Endothelial cell of umbilical vein (primary cell): ENCODE data around the gene TMEM127. TPM values are rescaled to one million over a fixed set of nuclear protein-coding genes. Genes with fewer than 3 reads are reported as not detected.

ENCODE experiments used
- BruUV-seq: library from RNA; stranded (reverse); fragments of 400-500 nt; replicated peaks from 2 replicates; lab custom pipeline; 2021; lab: Mats Ljungman, UMichigan
- CTCF ChIA-PET: fragments of 300-600, 350-600 bp; sonication (Branson Sonifier 250); formaldehyde crosslinking; loops from one replicate; lab custom pipeline; 2021; ENCODE audit warnings: antibody characterized with exemption, inconsistent platforms; lab: Charles Lee
- POLR2A ChIA-PET: fragments of 300-600, 350-600 bp; sonication (Branson Sonifier 250); formaldehyde crosslinking; loops from one replicate; lab custom pipeline; 2021; ENCODE audit warnings: antibody characterized with exemption, inconsistent platforms; lab: Charles Lee
- DNase-seq: peaks from one replicate; pipeline ENCODE4 v3.0.0-alpha.2; 2011; ENCODE audit warnings: low read depth, low spot score
- FAIRE-seq: peaks from 2 replicates; lab custom pipeline; 2011; peaks lifted over from hg19 to GRCh38; lab: Jason Lieb, UNC
- H2AFZ ChIP-seq: 2 replicates; pipeline ENCODE4 v1.6.0; 2012; ENCODE audit warnings: low read depth, low read length, control low read depth, inconsistent platforms
- H3K27ac ChIP-seq: 2 replicates; pipeline ENCODE4 v1.5.1; 2011; ENCODE audit warnings: low read depth, mild to moderate bottlenecking, control low read depth, low read length, moderate library complexity; ENCODE audit not compliant: insufficient read depth
- H3K27me3 ChIP-seq, 2 experiments: 2 replicates each; pipeline versions ENCODE4 v1.6.0 to v1.6.1; 2011; ENCODE audit warnings: low read length in 2 of 2, mixed read lengths in 1 of 2; ENCODE audit not compliant: control insufficient read depth in 2 of 2, insufficient read depth in 2 of 2
- H3K36me3 ChIP-seq, 2 experiments: 2 replicates in 1 of 2; 3 replicates in 1 of 2; pipeline ENCODE4 v1.5.1; 2011; ENCODE audit warnings: low read length in 2 of 2, mild to moderate bottlenecking in 1 of 2, moderate library complexity in 1 of 2; ENCODE audit not compliant: control insufficient read depth in 2 of 2, insufficient read depth in 2 of 2; ENCODE audit errors: extremely low read depth in 1 of 2
- H3K4me1 ChIP-seq: 3 replicates; pipeline ENCODE4 v1.5.1; 2011; ENCODE audit warnings: mild to moderate bottlenecking, low read length; ENCODE audit not compliant: control insufficient read depth, insufficient read depth; ENCODE audit errors: extremely low read depth
- H3K4me2 ChIP-seq: 2 replicates; pipeline ENCODE4 v1.6.1; 2011; ENCODE audit warnings: low read length, control low read depth, mixed read lengths; ENCODE audit not compliant: insufficient read depth
- H3K4me3 ChIP-seq, 3 experiments: fragments of 200-600 bp in 1 of 3; sonication (generic), shearing (Covaris generic) in 1 of 3; replicated peaks in 1 of 3; 2 replicates each; pipeline ENCODE4 v1.5.1; 2011 to 2016; ENCODE audit warnings: control low read depth in 3 of 3, low read length in 3 of 3, mild to moderate bottlenecking in 2 of 3, inconsistent platforms in 1 of 3, low read depth in 1 of 3, moderate library complexity in 1 of 3; ENCODE audit not compliant: insufficient read depth in 1 of 3
- H3K79me2 ChIP-seq: 2 replicates; pipeline ENCODE4 v1.6.0; 2012; ENCODE audit warnings: low read length, inconsistent platforms; ENCODE audit not compliant: control insufficient read depth, insufficient read depth
- H3K9ac ChIP-seq: replicated peaks from 2 replicates; pipeline ENCODE3; 2011; ENCODE audit warnings: low read length, control low read depth; ENCODE audit not compliant: insufficient read depth; ENCODE audit errors: extremely low read depth
- H3K9me1 ChIP-seq: replicated peaks from 3 replicates; pipeline ENCODE4 v1.6.0; 2011; ENCODE audit warnings: mild to moderate bottlenecking, low read length; ENCODE audit not compliant: control insufficient read depth, insufficient read depth; ENCODE audit errors: extremely low read depth
- H3K9me3 ChIP-seq: replicated peaks from 2 replicates; pipeline ENCODE4 v1.5.1; 2012; ENCODE audit warnings: low read length, inconsistent platforms; ENCODE audit not compliant: control insufficient read depth, insufficient read depth
- H4K20me1 ChIP-seq: replicated peaks from 2 replicates; pipeline ENCODE3; 2011; ENCODE audit warnings: mild to moderate bottlenecking, low read length; ENCODE audit not compliant: control insufficient read depth, insufficient read depth; ENCODE audit errors: extremely low read depth
- EZH2 ChIP-seq: IDR thresholded peaks from 2 replicates; pipeline ENCODE4 v1.6.1; 2012; ENCODE audit warnings: borderline replicate concordance, low read depth, mild to moderate bottlenecking, moderate library complexity, low read length, inconsistent platforms; ENCODE audit not compliant: severe bottlenecking
- FOS ChIP-seq: IDR thresholded peaks from 2 replicates; pipeline ENCODE4 v1.6.1; 2011; ENCODE audit warnings: mild to moderate bottlenecking, low read length, moderate library complexity, borderline replicate concordance; ENCODE audit not compliant: insufficient read depth
- GATA2 ChIP-seq: IDR thresholded peaks from 2 replicates; pipeline ENCODE4 v1.7.0; 2011; ENCODE audit warnings: low read depth, mild to moderate bottlenecking, moderate library complexity, mixed read lengths, low read length; ENCODE audit not compliant: insufficient read length, insufficient read depth
- JUN ChIP-seq: IDR thresholded peaks from 2 replicates; pipeline ENCODE4 v1.6.1; 2011; ENCODE audit warnings: borderline replicate concordance, low read depth; ENCODE audit not compliant: insufficient read length, insufficient read depth
- MAX ChIP-seq: IDR thresholded peaks from 2 replicates; pipeline ENCODE4 v1.6.1; 2011; ENCODE audit not compliant: insufficient read depth, insufficient read length
- MYC ChIP-seq: IDR thresholded peaks from one replicate; pipeline ENCODE4 v1.6.1; 2011; ENCODE audit warnings: mild to moderate bottlenecking, low read depth, low read length
- POLR2A ChIP-seq: IDR thresholded peaks from 2 replicates; pipeline ENCODE4 v1.6.1; 2012; ENCODE audit warnings: low read depth, mild to moderate bottlenecking, control low read depth, low read length
- POLR2AphosphoS5 ChIP-seq: IDR thresholded peaks from 2 replicates; pipeline ENCODE4 v1.6.1; 2012; ENCODE audit warnings: low read depth, mild to moderate bottlenecking, control low read depth, low read length, moderate library complexity; ENCODE audit not compliant: insufficient read depth
- dilution Hi-C: fragments of 300-500 bp; cut with MboI; formaldehyde crosslinking; loops from one replicate; pipeline ENCODE4 v1.15.0; 2019; ENCODE audit warnings: low sequenced_read_pairs; ENCODE audit not compliant: extremely low pct_ligation_motif_present
- intact Hi-C: fragments of 100-400 bp; cut with micrococcal nuclease; formaldehyde crosslinking; loops from one replicate; pipeline ENCODE4 v1.10.0; 2022
- polyA plus RNA-seq, 4 experiments: library from polyadenylated mRNA; depleted of rRNA in 3 of 4; stranded (reverse) in 3 of 4; unstranded in 1 of 4; fragments of >200 nt; gene quantifications; 2 replicates each; pipeline versions ENCODE4 v1.2.1 to v1.2.3, GENCODE V29; 2011 to 2012; ENCODE audit warnings: missing spikeins in 1 of 4
- total RNA-seq: library from RNA; stranded (reverse); gene quantifications from 2 replicates; pipeline ENCODE4 v1.2.3, GENCODE V29; 2021
- TF ChIP-seq, protein P1 (sequence below), 2 donors: IDR thresholded peaks; 1 replicate in 1 of 2; 2 replicates in 1 of 2; pipeline ENCODE4 v1.5.1; 2011; ENCODE audit warnings: low read length in 2 of 2, mild to moderate bottlenecking in 2 of 2, moderate library complexity in 2 of 2, control low read depth in 1 of 2, inconsistent platforms in 1 of 2, low read depth in 1 of 2; ENCODE audit not compliant: insufficient read depth in 1 of 2; ENCODE audit errors: extremely low read depth in 1 of 2

Gene TMEM127
- total and polyA plus RNA-seq, 2 donors (not counting 3 experiments of a cell fraction or from before 2014, with no cell fraction given), result 48.4 to 75.7 TPM

- POLR2A ChIA-PET, result no interaction called here
- no peak for FAIRE-seq
Observed at GRCh38 chr2:96250188-96250587, 15.6 kb downstream of the TMEM127 start.

More at GRCh38 chr2:96250188-96250587, 15.6 kb downstream of the TMEM127 start:
- TF ChIP-seq MAX (no peak), EZH2 (no peak), FOS (no peak), GATA2 (no peak), POLR2A (no peak), JUN (no peak), POLR2AphosphoS5 (no peak), MYC (no peak)
- TF ChIP-seq, protein P1, sequence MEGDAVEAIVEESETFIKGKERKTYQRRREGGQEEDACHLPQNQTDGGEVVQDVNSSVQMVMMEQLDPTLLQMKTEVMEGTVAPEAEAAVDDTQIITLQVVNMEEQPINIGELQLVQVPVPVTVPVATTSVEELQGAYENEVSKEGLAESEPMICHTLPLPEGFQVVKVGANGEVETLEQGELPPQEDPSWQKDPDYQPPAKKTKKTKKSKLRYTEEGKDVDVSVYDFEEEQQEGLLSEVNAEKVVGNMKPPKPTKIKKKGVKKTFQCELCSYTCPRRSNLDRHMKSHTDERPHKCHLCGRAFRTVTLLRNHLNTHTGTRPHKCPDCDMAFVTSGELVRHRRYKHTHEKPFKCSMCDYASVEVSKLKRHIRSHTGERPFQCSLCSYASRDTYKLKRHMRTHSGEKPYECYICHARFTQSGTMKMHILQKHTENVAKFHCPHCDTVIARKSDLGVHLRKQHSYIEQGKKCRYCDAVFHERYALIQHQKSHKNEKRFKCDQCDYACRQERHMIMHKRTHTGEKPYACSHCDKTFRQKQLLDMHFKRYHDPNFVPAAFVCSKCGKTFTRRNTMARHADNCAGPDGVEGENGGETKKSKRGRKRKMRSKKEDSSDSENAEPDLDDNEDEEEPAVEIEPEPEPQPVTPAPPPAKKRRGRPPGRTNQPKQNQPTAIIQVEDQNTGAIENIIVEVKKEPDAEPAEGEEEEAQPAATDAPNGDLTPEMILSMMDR (IDR thresholded peaks at IDR 0.05; ENCODE audit: extremely low read depth in 1 of 2, insufficient read depth in 1 of 2, low read depth in 1 of 2, low read length in 2 of 2), result no peak
- H3K9me1 ChIP-seq, result no peaks in the 10 kb centered on the region
- no peak overlapping the region for H3K9ac ChIP-seq
- no peak overlapping the region for H3K4me3 ChIP-seq
- H3K9me3 ChIP-seq, result no peaks in the 10 kb centered on the region
- DNase-seq, result no peak
- peaks cover 51% of the 10 kb centered on the region for H3K4me1 ChIP-seq
- no peaks in the 10 kb centered on the region for H4K20me1 ChIP-seq
- CTCF ChIA-PET, result interaction anchor here (2.5 to 3.2 kb wide), 2 partner anchors 11 to 14 kb away, joined by 10 to 16 read pairs; no protein-coding TSS in a partner anchor
- BruUV-seq, result no TSS peak
- intact Hi-C loops (loop anchor here (2.0 kb wide), 1 partner anchor 41 kb away; the partner anchor contains the start of gene STARD7), dilution Hi-C loops (no loop called here)
- no peak overlapping the region for H3K4me2 ChIP-seq
- no peaks in the 10 kb centered on the region for H3K27me3 ChIP-seq
- H3K79me2 ChIP-seq, result no peaks in the 10 kb centered on the region
- H2AFZ ChIP-seq, result no peak overlapping the region
- no peak overlapping the region for H3K27ac ChIP-seq
- peaks cover 5 to 14% of the 10 kb centered on the region in 2 experiments for H3K36me3 ChIP-seq
